GM19372 (cell line): Measurements from ENCODE around the gene SSUH2.
"Not testable (repeated sequence)": the region's sequence is repeated elsewhere in the genome, so short reads cannot be mapped to it uniquely, and the experiment has no call there.

Experiments used
- ATAC-seq: cut with Tn5 transposase; IDR thresholded peaks from one replicate; pipeline ENCODE4 v1.9.1; 2021; ENCODE audit warnings: mild to moderate bottlenecking, low read depth, moderate library complexity; ENCODE audit not compliant: unreplicated experiment

SSUH2 gene

GRCh38 chr3:8593021-8593827, 51.4 kb downstream of the SSUH2 start:
- ATAC-seq = no peak

DNA sequence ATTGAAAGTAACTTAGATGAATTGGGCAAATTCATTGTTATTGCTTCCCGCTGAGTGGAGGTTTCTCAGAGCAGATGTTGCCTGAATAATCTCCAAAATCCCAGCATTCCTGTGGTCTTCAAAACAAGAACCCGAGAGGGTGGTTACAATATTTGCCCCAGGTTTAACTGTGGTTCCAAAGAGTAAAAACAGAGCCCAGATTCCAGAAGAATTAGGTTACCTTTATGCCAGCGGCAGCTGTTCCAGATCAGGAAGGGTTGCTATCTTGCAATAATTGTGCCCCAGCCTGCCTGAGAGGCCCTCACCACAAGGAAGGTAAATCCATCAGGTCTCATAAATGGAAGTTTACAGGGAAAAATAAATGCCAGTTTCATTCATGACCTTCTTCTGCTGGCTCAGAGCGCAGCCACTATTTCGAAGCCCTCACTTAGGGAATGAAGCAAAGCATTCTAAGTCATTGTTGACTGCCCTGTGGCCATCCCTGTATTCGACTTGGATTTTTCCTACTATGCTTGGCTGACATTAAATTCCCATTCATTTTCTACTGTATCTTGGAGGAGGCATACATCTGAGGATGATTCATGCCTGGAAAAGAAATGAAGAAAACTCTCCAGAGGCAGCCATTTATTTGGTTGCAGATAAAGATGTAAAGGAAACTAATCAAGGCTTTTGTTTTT, 54.6 kb downstream of the SSUH2 start:
- no peak for ATAC-seq

- no peak for ATAC-seq
Observed at GRCh38 chr3:8584661-8585060, 59.9 kb downstream of the SSUH2 start.

- no peak for ATAC-seq
Observed at GRCh38 chr3:8581806-8582445, 62.7 kb downstream of the SSUH2 start.

DNA sequence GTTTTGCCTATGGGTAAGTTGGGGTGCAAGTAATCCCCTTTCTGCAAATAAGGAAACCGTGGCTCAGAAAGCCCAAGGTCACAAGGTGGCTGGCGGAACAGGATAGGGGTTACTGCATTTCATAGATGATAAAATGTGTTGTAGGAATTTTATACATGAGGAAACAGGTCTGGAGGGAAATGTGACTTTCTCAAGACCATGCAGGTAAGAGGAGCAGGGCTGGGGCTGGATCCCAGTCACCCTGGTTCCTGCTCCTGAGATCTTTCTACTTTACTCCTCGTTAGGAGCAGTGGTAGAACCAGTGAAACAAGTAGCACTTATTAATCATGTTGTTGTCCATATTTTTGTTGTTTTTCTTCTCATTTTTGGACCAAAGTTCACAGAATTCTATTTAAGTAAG, 63.2 kb downstream of the SSUH2 start:
- no peak for ATAC-seq

DNA sequence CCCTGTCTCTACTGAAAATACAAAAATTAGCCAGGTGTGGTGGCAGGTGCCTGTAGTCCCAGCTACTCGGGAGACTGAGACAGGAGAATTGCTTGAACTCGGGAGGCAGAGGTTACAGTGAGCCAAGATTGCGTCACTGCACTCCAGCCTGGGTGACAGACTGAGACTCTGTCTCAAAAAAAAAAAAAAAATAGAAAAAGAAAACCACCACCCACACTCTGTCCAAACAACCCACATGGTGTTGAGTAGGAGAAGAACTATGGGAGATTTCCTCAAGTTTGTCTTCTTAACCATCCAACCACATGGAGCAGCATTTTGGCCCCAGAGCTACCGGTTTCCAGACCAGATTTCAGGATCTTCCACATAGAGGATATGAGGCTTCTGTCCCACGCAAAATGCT, 64.2 kb downstream of the SSUH2 start:
- ATAC-seq = not testable (repeated sequence)

GRCh38 chr3:8579943-8580342, 64.7 kb downstream of the SSUH2 start:
- no peak for ATAC-seq

- peak; percentile 96 for ATAC-seq
Observed at GRCh38 chr3:8579096-8579495, 65.5 kb downstream of the SSUH2 start.

DNA sequence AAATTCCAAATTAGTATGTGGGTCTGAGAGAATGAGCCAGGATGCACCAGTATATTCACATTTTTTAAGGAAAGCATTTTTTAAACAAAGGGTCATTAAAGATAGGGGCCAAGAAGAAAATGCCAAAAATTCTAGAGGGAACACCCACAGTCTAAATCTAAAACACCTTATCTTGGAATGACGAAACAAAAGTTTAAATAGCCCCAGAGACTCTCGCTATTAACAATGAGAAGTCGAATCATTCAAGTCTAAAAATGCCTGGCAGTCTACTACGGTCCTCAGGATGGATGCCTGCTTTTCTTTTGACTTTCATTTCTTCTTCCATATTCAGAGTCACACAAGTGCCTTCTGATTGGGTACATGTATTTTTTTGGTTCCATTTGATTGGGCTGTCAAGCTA, 66.3 kb downstream of the SSUH2 start:
- no peak for ATAC-seq

- ATAC-seq = no peak
Observed at GRCh38 chr3:8576841-8577571, 67.6 kb downstream of the SSUH2 start.

DNA sequence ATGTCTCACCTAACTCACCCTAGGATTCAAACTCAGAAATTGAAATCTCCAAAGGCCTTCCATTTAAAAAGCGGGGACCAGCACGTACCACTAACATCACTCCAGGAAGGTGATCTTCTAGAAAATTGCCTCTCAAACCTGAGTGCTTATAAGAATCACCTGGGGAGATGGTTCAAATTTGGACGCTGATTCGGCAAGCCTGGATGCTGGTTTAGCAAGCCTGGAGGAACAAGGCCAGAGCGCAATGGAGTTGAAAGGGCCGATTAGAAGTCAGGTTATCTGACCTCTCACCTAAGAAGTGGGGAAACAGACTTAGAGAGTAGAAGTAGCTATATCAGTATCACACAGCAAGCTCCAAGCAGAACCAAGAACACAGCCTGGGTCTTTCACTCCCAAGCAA, 68.2 kb downstream of the SSUH2 start:
- no peak for ATAC-seq

GRCh38 chr3:8575364-8576104, 69.1 kb downstream of the SSUH2 start:
- no peak for ATAC-seq

DNA sequence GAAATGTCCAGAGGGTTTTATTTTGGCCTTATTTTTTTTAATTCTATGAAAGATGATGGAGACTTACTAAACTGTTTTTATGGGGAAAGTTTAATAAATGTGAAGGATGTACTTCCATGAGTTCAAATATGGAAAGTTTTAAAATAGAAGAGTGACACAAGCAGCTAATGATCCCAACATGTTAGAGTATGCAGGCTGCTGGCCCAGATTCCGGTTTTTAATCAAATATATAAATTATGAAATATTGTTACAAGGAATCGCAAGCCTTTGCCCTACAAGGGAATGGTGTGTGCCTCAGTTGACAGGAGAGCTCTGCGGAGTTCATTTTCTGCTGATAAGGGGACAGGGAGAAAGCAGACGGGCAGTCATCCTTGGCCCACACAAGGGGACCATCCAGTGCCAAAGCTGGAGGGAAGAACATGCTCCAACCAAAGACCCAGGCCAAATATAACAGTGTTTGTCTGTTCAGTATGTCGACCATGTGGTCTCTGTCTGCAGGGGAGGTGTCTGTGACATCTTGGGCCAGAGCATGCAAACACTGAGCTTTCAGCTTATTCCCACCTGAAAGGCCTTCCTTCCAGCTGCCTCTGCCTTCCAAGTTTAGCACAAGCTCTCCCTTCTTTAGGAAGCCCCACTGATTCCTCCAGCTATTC, 69.8 kb downstream of the SSUH2 start:
- no peak for ATAC-seq

DNA sequence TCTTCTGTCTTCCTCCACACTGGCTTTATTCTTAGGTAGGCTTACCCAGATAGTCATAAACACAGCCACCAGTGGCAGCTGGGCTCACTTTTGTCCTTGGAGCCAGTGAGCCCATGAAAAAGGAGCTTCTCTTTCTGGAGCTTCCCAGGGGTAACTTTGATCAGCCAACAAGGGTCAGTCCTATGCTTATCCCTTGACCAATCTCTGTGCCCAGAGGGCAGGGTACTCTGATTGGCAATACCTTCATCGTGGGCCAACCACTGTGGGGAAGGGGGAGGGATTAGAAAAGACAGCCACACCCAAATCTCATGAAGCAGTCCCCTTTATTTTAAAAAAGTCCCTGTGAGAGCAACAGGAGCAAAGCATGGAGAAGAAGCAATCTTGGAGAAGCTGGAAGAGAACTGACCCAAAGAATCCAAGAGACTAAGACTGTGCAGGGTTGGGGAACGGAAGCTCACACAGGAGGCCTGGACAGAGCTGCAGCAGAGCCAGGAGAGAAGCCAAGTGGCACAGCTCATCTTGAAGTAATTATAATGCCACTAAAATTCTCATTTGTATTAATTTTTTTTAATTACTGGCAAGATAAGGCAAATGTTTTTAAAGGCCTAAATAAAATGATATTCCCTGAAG, 70.4 kb downstream of the SSUH2 start:
- no peak for ATAC-seq

- ATAC-seq = no peak
Observed at GRCh38 chr3:8573342-8573926, 71.2 kb downstream of the SSUH2 start.

DNA sequence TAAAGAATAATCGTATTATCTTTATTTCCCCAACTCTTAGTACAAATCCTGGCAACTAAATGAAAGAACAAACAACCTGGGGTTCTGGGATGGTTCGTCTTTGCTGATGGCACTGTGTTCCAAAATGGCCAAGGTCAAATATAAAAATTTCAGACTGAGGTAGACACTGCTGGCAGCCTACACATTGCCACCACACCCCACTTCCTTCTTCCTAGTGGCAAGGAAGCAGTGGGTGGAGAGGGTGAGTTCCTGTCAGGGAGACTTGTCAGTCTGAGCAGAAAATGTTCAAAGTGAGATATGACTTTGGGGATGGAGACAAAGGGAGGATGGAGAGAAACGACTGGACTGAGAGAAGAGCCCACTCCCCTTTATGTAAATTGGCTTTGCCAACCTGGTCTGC, 73.3 kb downstream of the SSUH2 start:
- ATAC-seq = no peak
